H1 (cell line): ENCODE results near the gene FRMD4A. TPM values are rescaled to one million over a fixed set of nuclear protein-coding genes. Genes with fewer than 3 reads are reported as not detected.
A peak's percentile ranks its signal among the peaks of the same experiment; 100 is the strongest.

Experiments
- CTCF ChIA-PET: fragments of 300-600 bp; sonication (Branson Sonifier 250); formaldehyde crosslinking; loops from one replicate; lab custom pipeline; 2021; ENCODE audit not compliant: partially characterized antibody; lab: Charles Lee
- POLR2A ChIA-PET: fragments of 300-600 bp; sonication (Branson Sonifier 250); formaldehyde crosslinking; loops from one replicate; lab custom pipeline; 2021; ENCODE audit warnings: inconsistent platforms; ENCODE audit not compliant: partially characterized antibody; lab: Charles Lee
- DNase-seq, 2 experiments: peaks; one replicate each; pipeline versions ENCODE4 v3.0.0 to v3.0.0-alpha.2; 2010 to 2022; ENCODE audit warnings: low spot score in 2 of 2, low read depth in 1 of 2, mixed read lengths in 1 of 2
- FAIRE-seq: peaks from 2 replicates; lab custom pipeline; 2011; peaks lifted over from hg19 to GRCh38; lab: Jason Lieb, UNC
- H2AFZ ChIP-seq: 2 replicates; pipeline ENCODE4 v1.8.1; 2012; ENCODE audit warnings: low read length, inconsistent platforms
- H2AK5ac ChIP-seq: 2 replicates; pipeline ENCODE4 v1.6.1; 2013; ENCODE audit warnings: low read depth, low read length
- H2BK120ac ChIP-seq: replicated peaks from 2 replicates; pipeline ENCODE3; 2013; ENCODE audit warnings: low read depth, low read length, inconsistent platforms
- H2BK12ac ChIP-seq: 2 replicates; pipeline ENCODE4 v1.6.1; 2013; ENCODE audit warnings: low read depth, low read length
- H2BK15ac ChIP-seq: 2 replicates; pipeline ENCODE4 v1.6.1; 2013; ENCODE audit warnings: low read length
- H2BK20ac ChIP-seq: 2 replicates; pipeline ENCODE4 v1.6.1; 2013; ENCODE audit warnings: low read length
- H2BK5ac ChIP-seq: 2 replicates; pipeline ENCODE4 v1.6.1; 2013; ENCODE audit warnings: low read depth, low read length
- H3K14ac ChIP-seq: 2 replicates; pipeline ENCODE4 v1.6.1; 2013; ENCODE audit warnings: inconsistent platforms; ENCODE audit not compliant: insufficient read length
- H3K18ac ChIP-seq: 2 replicates; pipeline ENCODE4 v1.6.1; 2013; ENCODE audit warnings: low read length; ENCODE audit errors: extremely low read depth
- H3K23ac ChIP-seq: 2 replicates; pipeline ENCODE4 v1.6.1; 2013; ENCODE audit warnings: inconsistent platforms; ENCODE audit not compliant: insufficient read length
- H3K23me2 ChIP-seq: 2 replicates; pipeline ENCODE4 v1.6.1; 2013; ENCODE audit warnings: low read depth, low read length
- H3K27ac ChIP-seq: 2 replicates; pipeline ENCODE4 v1.6.1; 2011; ENCODE audit warnings: low read depth, low read length, inconsistent platforms
- H3K27me3 ChIP-seq, 4 experiments: replicated peaks in 1 of 4; 1 replicate in 1 of 4; 2 replicates in 3 of 4; pipeline versions ENCODE4 v1.6.1 to v1.8.1; 2011 to 2013; ENCODE audit warnings: low read length in 3 of 4, mild to moderate bottlenecking in 3 of 4, inconsistent platforms in 2 of 4, mixed read lengths in 2 of 4, moderate library complexity in 1 of 4; ENCODE audit not compliant: control insufficient read depth in 3 of 4, insufficient read depth in 3 of 4; ENCODE audit errors: extremely low read depth in 1 of 4
- H3K36me3 ChIP-seq, 4 experiments: 2 replicates each; pipeline versions ENCODE4 v1.6.1 to v1.8.1; 2011 to 2013; ENCODE audit warnings: mild to moderate bottlenecking in 4 of 4, low read length in 3 of 4, moderate library complexity in 2 of 4, control low read depth in 1 of 4, inconsistent platforms in 1 of 4; ENCODE audit not compliant: insufficient read depth in 4 of 4, control insufficient read depth in 2 of 4
- H3K4ac ChIP-seq: replicated peaks from 2 replicates; pipeline ENCODE3; 2013; ENCODE audit warnings: low read length, low read depth, mixed read lengths, inconsistent platforms; ENCODE audit not compliant: insufficient read length
- H3K4me1 ChIP-seq, 4 experiments: replicated peaks in 1 of 4; 1 replicate in 1 of 4; 2 replicates in 3 of 4; pipeline versions ENCODE4 v1.6.1 to v1.8.1; 2011 to 2013; ENCODE audit warnings: low read length in 3 of 4, inconsistent platforms in 2 of 4, mixed read lengths in 1 of 4; ENCODE audit not compliant: insufficient read depth in 4 of 4, control insufficient read depth in 3 of 4
- H3K4me2 ChIP-seq, 2 experiments: 2 replicates each; pipeline versions ENCODE4 v1.6.1 to v1.8.1; 2011 to 2013; ENCODE audit warnings: low read depth in 2 of 2, low read length in 2 of 2, control low read depth in 1 of 2, inconsistent platforms in 1 of 2, mild to moderate bottlenecking in 1 of 2; ENCODE audit not compliant: insufficient read depth in 1 of 2
- H3K4me3 ChIP-seq, 4 experiments: fragments of 200-600, 300-600 bp in 1 of 4; sonication (generic), shearing (Covaris generic), sonication (Bioruptor Twin) in 1 of 4; 2 replicates each; pipeline versions ENCODE4 v1.5.1 to v1.8.1; 2011 to 2016; ENCODE audit warnings: low read length in 4 of 4, low read depth in 3 of 4, control low read depth in 2 of 4, inconsistent platforms in 2 of 4, mild to moderate bottlenecking in 2 of 4, mixed read lengths in 1 of 4, moderate library complexity in 1 of 4; ENCODE audit not compliant: insufficient read depth in 2 of 4; ENCODE audit errors: extremely low read depth in 1 of 4
- H3K56ac ChIP-seq: replicated peaks from 2 replicates; pipeline ENCODE3; 2013; ENCODE audit warnings: low read depth, mild to moderate bottlenecking, mixed read lengths, low read length, inconsistent platforms; ENCODE audit not compliant: insufficient read length
- H3K79me1 ChIP-seq: 2 replicates; pipeline ENCODE4 v1.6.1; 2013; ENCODE audit warnings: low read depth, low read length, control low read depth
- H3K79me2 ChIP-seq, 2 experiments: 2 replicates each; pipeline versions ENCODE4 v1.6.1 to v1.8.1; 2012 to 2013; ENCODE audit warnings: low read length in 2 of 2, mild to moderate bottlenecking in 2 of 2, inconsistent platforms in 1 of 2; ENCODE audit not compliant: insufficient read depth in 2 of 2, control insufficient read depth in 1 of 2
- H3K9ac ChIP-seq, 4 experiments: replicated peaks in 1 of 4; 1 replicate in 1 of 4; 2 replicates in 3 of 4; pipeline versions ENCODE4 v1.6.1 to v1.8.1; 2011 to 2013; ENCODE audit warnings: low read depth in 3 of 4, low read length in 3 of 4, control low read depth in 2 of 4, mild to moderate bottlenecking in 2 of 4, moderate library complexity in 2 of 4, inconsistent platforms in 1 of 4; ENCODE audit errors: extremely low read depth in 1 of 4
- H3K9me3 ChIP-seq, 2 experiments: 2 replicates each; pipeline versions ENCODE4 v1.6.1 to v1.8.1; 2012 to 2013; ENCODE audit warnings: mild to moderate bottlenecking in 2 of 2, moderate library complexity in 2 of 2, control low read depth in 1 of 2, inconsistent platforms in 1 of 2, low read depth in 1 of 2, low read length in 1 of 2, mixed read lengths in 1 of 2; ENCODE audit not compliant: insufficient read depth in 2 of 2
- H4K20me1 ChIP-seq, 2 experiments: replicated peaks in 1 of 2; 2 replicates each; pipeline versions ENCODE3 to v1.8.1; 2011 to 2013; ENCODE audit warnings: inconsistent platforms in 2 of 2, low read length in 2 of 2, mild to moderate bottlenecking in 1 of 2; ENCODE audit not compliant: insufficient read depth in 2 of 2, control insufficient read depth in 1 of 2
- H4K5ac ChIP-seq: 2 replicates; pipeline ENCODE4 v1.6.1; 2013; ENCODE audit warnings: low read length, low read depth, mixed read lengths, inconsistent platforms; ENCODE audit not compliant: insufficient read length
- H4K8ac ChIP-seq: 2 replicates; pipeline ENCODE4 v1.8.0; 2013; ENCODE audit warnings: mild to moderate bottlenecking, moderate library complexity, low read length, inconsistent platforms; ENCODE audit not compliant: insufficient read depth; ENCODE audit errors: extremely low read depth
- H4K91ac ChIP-seq: replicated peaks from 2 replicates; pipeline ENCODE3; 2013; ENCODE audit warnings: low read length, mixed read lengths, inconsistent platforms; ENCODE audit not compliant: insufficient read length
- BRCA1 ChIP-seq: IDR thresholded peaks from 2 replicates; pipeline ENCODE4 v1.6.1; 2012; ENCODE audit warnings: low read depth, low read length, improper control_type of control experiment
- CBX5 ChIP-seq: fragments of 300-800, 300-1000 bp; sonication (generic); IDR thresholded peaks from 2 replicates; pipeline ENCODE4 v1.7.1; 2016; ENCODE audit warnings: antibody characterized with exemption, low read length, low read depth
- CBX8 ChIP-seq: fragments of 300-800, 300-1000 bp; sonication (generic); IDR thresholded peaks from 2 replicates; pipeline ENCODE4 v1.7.1; 2016; ENCODE audit warnings: low read depth, low read length, borderline replicate concordance
- CHD1 ChIP-seq: IDR thresholded peaks from 2 replicates; pipeline ENCODE4 v1.6.1; 2012; ENCODE audit warnings: low read depth, low read length, improper control_type of control experiment
- EZH2 ChIP-seq: fragments of 200-600 bp; sonication (generic); IDR thresholded peaks from 2 replicates; pipeline ENCODE4 v1.7.1; 2012; ENCODE audit warnings: low read depth, mild to moderate bottlenecking, moderate library complexity, low read length, inconsistent platforms; ENCODE audit not compliant: severe bottlenecking
- KDM1A ChIP-seq: fragments of 200-600, 300-600 bp; sonication (generic); IDR thresholded peaks from 2 replicates; pipeline ENCODE4 v1.7.1; 2016; ENCODE audit warnings: mild to moderate bottlenecking, low read length, borderline replicate concordance
- MAFK ChIP-seq: IDR thresholded peaks from 2 replicates; pipeline ENCODE4 v1.6.1; 2012; ENCODE audit warnings: low read depth, mild to moderate bottlenecking, improper control_type of control experiment, low read length
- TAF1 ChIP-seq: IDR thresholded peaks from 2 replicates; pipeline ENCODE4 v1.6.1; 2011; ENCODE audit warnings: mild to moderate bottlenecking, low read depth, low read length
- TAF7 ChIP-seq: optimal IDR thresholded peaks from 2 replicates; pipeline ENCODE3; 2011; ENCODE audit warnings: low read depth, mild to moderate bottlenecking, inconsistent platforms, low read length, moderate library complexity, borderline replicate concordance
- USF2 ChIP-seq: IDR thresholded peaks from 2 replicates; pipeline ENCODE4 v1.6.1; 2011; ENCODE audit warnings: low read length, improper control_type of control experiment
- WGBS, 2 experiments: shearing (Covaris generic) in 1 of 2; methylation state at CpG; one replicate each; pipeline versions ENCODE4 v1.1.6 to v1.1.7; 2013 to 2015; ENCODE audit warnings: low lambda C conversion rate in 2 of 2, mixed read lengths in 2 of 2, inconsistent platforms in 1 of 2, low coverage in 1 of 2, missing lambda C conversion rate in 1 of 2; ENCODE audit not compliant: insufficient replicate concordance in 2 of 2, insufficient coverage in 1 of 2, insufficient read length in 1 of 2; ENCODE audit errors: extremely low coverage in 1 of 2, missing lambda C conversion rate in 1 of 2; 5-methylcytosine and 5-hydroxymethylcytosine counted together
- polyA plus RNA-seq, 7 experiments: library from polyadenylated mRNA; depleted of rRNA in 3 of 7; stranded (reverse) in 5 of 7; unstranded in 2 of 7; fragments of >200 nt in 5 of 7; fragments of 200-250 nt in 2 of 7; gene quantifications; 1 replicate in 5 of 7; 2 replicates in 1 of 7; 4 replicates in 1 of 7; pipeline versions ENCODE4 v1.2.1 to v1.2.3, GENCODE V29; 2011 to 2013; ENCODE audit warnings: missing spikeins in 2 of 7, mixed read lengths in 2 of 7
- total RNA-seq: library from RNA; stranded (reverse); fragmentation: NEBNext Ultra II Directional; extraction: Animal tissue kit (Norgen Biotek cat#: 25700); gene quantifications from 2 replicates; pipeline ENCODE4 v1.2.1, GENCODE V29; 2021

Gene FRMD4A
- total and polyA plus RNA-seq, 2 of the 8 experiments (the other 6 are each of a cell fraction or from before 2014, with no cell fraction given): 38.6 to 39.6 TPM

DNA sequence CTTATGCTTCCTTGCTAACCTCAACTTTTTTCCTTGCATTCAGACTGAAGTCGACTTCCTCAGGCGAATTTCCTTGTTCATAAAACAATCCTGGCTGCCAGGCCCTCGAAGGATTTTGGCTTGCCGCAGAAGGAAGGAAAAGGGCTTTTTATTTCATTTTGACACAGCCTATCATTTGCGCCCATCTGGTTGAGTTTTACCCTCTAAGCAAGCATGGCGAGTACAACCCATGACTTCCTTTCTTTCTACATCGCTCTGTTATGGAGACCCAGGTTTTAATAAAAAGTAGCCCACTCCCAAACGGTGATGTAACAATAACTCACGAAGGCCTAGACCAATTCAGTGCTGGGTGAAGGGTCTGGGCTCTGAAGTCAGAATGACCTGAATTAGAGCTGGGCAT, 634.7 kb downstream of the FRMD4A start:
- Histone ChIP-seq H3K27ac (no peak overlapping the region), H4K5ac (no peak overlapping the region), H3K27me3 (no peaks in the 10 kb centered on the region), H4K91ac (no peak overlapping the region), H3K23ac (no peak overlapping the region), H3K36me3 (peaks cover 3 to 31% (median 17%) of the 10 kb centered on the region in 4 experiments), H4K8ac (no peak overlapping the region), H2BK120ac (no peak overlapping the region), H2BK20ac (no peak overlapping the region), H2BK15ac (no peak overlapping the region), H2BK5ac (peak overlapping the region; percentile 32; the same call in 1 of the 2 replicates), H3K23me2 (no peaks in the 10 kb centered on the region), H4K20me1 (no peaks in the 10 kb centered on the region), H3K79me1 (no peaks in the 10 kb centered on the region), H3K4me3 (no peak overlapping the region), H2AK5ac (no peak overlapping the region), H3K4me1 (no peaks in the 10 kb centered on the region; a peak in 1 of 7 replicates), H3K56ac (no peak overlapping the region), H3K4me2 (no peak overlapping the region), H3K18ac (no peak overlapping the region), H3K4ac (no peak overlapping the region), H3K9ac (no peak overlapping the region), H2BK12ac (no peak overlapping the region), H3K14ac (no peak overlapping the region), H3K9me3 (no peaks in the 10 kb centered on the region), H3K79me2 (no peaks in the 10 kb centered on the region), H2AFZ (no peak overlapping the region)
- ChIA-PET CTCF (no interaction called here), POLR2A (no interaction called here)
- FAIRE-seq (no peak), DNase-seq (no peak)
- WGBS, 2 experiments: 93% methylated on average over 9 of the region's 9 CpGs; no CpG with 5 or more reads in 1 of the 2 experiments
- TF ChIP-seq TAF7 (no peak), MAFK (no peak), CBX8 (no peak), KDM1A (no peak), TAF1 (no peak), CBX5 (no peak), BRCA1 (no peak), USF2 (no peak), CHD1 (no peak), EZH2 (no peak)
